PC-9 (cell line): ENCODE measurements around the gene CBLL1. TPM values are rescaled to one million over a fixed set of nuclear protein-coding genes. Genes with fewer than 3 reads are reported as not detected.

Source experiments
- Bru-seq: library from RNA; stranded (reverse); fragments of 400-500 nt; gene quantifications from one replicate; lab custom pipeline; 2021; lab: Mats Ljungman, UMichigan
- BruChase-seq, 2 experiments: library from RNA; stranded (reverse); fragments of 400-500 nt; gene quantifications; one replicate each; lab custom pipeline; 2021; lab: Mats Ljungman, UMichigan
- BruUV-seq: library from RNA; stranded (reverse); fragments of 400-500 nt; replicated peaks from 2 replicates; lab custom pipeline; 2021; lab: Mats Ljungman, UMichigan
- CTCF ChIA-PET: fragments of 300-600 bp; sonication (Branson Sonifier 250); formaldehyde crosslinking; loops from one replicate; lab custom pipeline; 2022; ENCODE audit warnings: antibody characterized with exemption; lab: Charles Lee
- POLR2A ChIA-PET: fragments of 300-600 bp; sonication (Branson Sonifier 250); formaldehyde crosslinking; loops from one replicate; lab custom pipeline; 2022; ENCODE audit warnings: antibody characterized with exemption; ENCODE audit not compliant: unreplicated experiment; lab: Charles Lee
- DNase-seq, 2 experiments: peaks; one replicate each; pipeline versions ENCODE4 v3.0.0 to v3.0.0-alpha.2; 2015 to 2022; ENCODE audit warnings: mixed read lengths in 1 of 2
- H2AFZ ChIP-seq: fragments of 200-600 bp; sonication (generic); 2 replicates; pipeline ENCODE4 v1.8.1; 2017; ENCODE audit warnings: antibody characterized with exemption
- H3F3A ChIP-seq: fragments of 200-600 bp; sonication (generic); 2 replicates; pipeline ENCODE4 v1.8.1; 2017; ENCODE audit warnings: antibody characterized with exemption, mild to moderate bottlenecking, low read depth; ENCODE audit not compliant: insufficient read depth
- H3K27ac ChIP-seq: fragments of 200-600 bp; sonication (generic); 2 replicates; pipeline ENCODE4 v1.6.1; 2016; ENCODE audit warnings: mixed run types
- H3K27me3 ChIP-seq: fragments of 200-600 bp; sonication (generic); 2 replicates; pipeline ENCODE4 v1.6.1; 2016; ENCODE audit warnings: low read depth, mixed run types; ENCODE audit not compliant: insufficient read depth
- H3K36me3 ChIP-seq: fragments of 200-600 bp; sonication (generic); 2 replicates; pipeline ENCODE4 v1.6.1; 2016; ENCODE audit warnings: low read depth, mixed run types
- H3K4me1 ChIP-seq: fragments of 200-600 bp; sonication (generic); replicated peaks from 2 replicates; pipeline ENCODE4 v1.6.1; 2016; ENCODE audit warnings: mixed run types; ENCODE audit not compliant: insufficient read depth
- H3K4me2 ChIP-seq: fragments of 200-600 bp; sonication (generic); 2 replicates; pipeline ENCODE4 v1.6.1; 2017; ENCODE audit warnings: mixed run types
- H3K4me3 ChIP-seq: fragments of 200-600 bp; sonication (generic); 2 replicates; pipeline ENCODE4 v1.6.1; 2016; ENCODE audit warnings: mixed run types
- H3K79me2 ChIP-seq: fragments of 200-600 bp; sonication (generic); 2 replicates; pipeline ENCODE4 v1.6.1; 2017; ENCODE audit warnings: low read depth, mixed run types
- H3K9me2 ChIP-seq: fragments of 200-600 bp; sonication (generic); 2 replicates; pipeline ENCODE4 v1.8.1; 2017; ENCODE audit warnings: mild to moderate bottlenecking; ENCODE audit not compliant: insufficient read depth
- H3K9me3 ChIP-seq: fragments of 200-600 bp; sonication (generic); 2 replicates; pipeline ENCODE4 v1.8.1; 2016; ENCODE audit warnings: low read depth; ENCODE audit not compliant: insufficient read depth
- H4K20me1 ChIP-seq: fragments of 200-600 bp; sonication (generic); 2 replicates; pipeline ENCODE4 v1.8.1; 2017; ENCODE audit not compliant: insufficient read depth
- CTCF ChIP-seq: fragments of 200-600 bp; sonication (generic); conservative IDR thresholded peaks from 2 replicates; pipeline ENCODE4 v1.6.1; 2017; ENCODE audit warnings: mixed run types, antibody characterized with exemption, mild to moderate bottlenecking, moderate library complexity
- EZH2 ChIP-seq: fragments of 200-600 bp; sonication (generic); IDR thresholded peaks from 2 replicates; pipeline ENCODE4 v1.8.0; 2017; ENCODE audit warnings: antibody characterized with exemption, low read depth
- intact Hi-C: fragments of 100-400 bp; cut with micrococcal nuclease; formaldehyde crosslinking; loops from one replicate; pipeline ENCODE4 v1.10.0; 2022; ENCODE audit not compliant: unreplicated experiment
- long read RNA-seq: library from polyadenylated mRNA; stranded (forward); transcript quantifications from one replicate; pipeline ENCODE4 v2.0.0, GENCODE V29; 2022
- total RNA-seq: library from RNA; stranded (reverse); gene quantifications from 2 replicates; pipeline ENCODE4 v1.2.3, GENCODE V29; 2021

The CBLL1 gene
- total RNA-seq = 24.5 and 31.3 TPM in 2 replicates
- Bru-seq, nascent RNA = percentile 97 among the genes with signal in this experiment
- BruChase-seq, experiment 1, labeled RNA remaining after a 2-hour chase = percentile 96 among the genes with signal in this experiment
- BruChase-seq, experiment 2, labeled RNA remaining after a 6-hour chase = percentile 89 among the genes with signal in this experiment
- long read RNA-seq, full-length matches to known transcripts = 17 of 24 reads
- long read RNA-seq, partial matches to known transcripts = 1 of 24 reads
- long read RNA-seq, other reads (novel, unspliced or antisense) = 6 of 24 reads

DNA sequence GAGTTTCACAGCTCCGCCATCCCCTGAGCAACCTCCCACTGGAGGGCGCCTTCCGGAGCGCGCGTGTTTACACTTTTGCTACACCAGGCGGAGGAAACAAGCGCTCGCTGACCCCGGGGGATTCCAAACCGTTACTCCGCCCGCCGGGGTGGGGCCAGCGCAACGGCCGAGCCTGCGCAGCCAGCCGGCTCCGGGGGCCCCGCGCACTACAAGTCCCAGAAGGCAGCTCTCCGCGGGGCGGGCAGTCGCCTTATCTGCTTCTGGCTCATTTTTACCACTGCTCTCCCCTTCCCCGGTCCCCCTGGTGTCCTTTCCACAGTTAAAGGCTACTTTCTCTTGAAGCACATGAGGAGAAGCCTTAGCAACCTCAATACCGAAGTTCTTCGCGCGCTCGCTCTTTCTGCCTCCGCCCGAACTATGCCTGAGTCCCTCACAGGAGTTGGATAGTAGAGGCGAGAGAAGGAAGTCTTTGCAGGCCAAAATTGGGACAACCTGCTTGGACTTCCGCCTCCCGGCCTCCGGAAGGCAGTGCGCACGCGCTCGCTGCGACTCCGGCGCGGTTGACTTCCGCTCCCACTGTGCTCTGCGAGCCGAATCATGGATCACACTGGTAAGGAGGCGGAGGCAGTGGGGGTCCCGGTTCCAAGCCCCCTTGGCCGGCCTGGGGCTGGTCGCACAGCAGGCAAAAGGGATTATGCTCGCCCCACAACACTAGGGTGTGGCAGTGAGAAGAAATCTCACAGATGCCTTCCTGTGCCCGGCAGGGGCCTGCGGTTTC, at the start of gene CBLL1:
Gene CBLL1 (plus strand): TSS at position 576 of the 778 bp plus-strand sequence. CDS start 22 bp downstream, at position 598.
- ChIA-PET CTCF (interaction anchor here (0.6 to 2.2 kb wide), 5 partner anchors 17 to 281 kb away, joined by 3 to 16 read pairs (median 10); no protein-coding TSS in a partner anchor), POLR2A (interaction anchor here (0.6 to 0.8 kb wide), 6 partner anchors 135 to 575 kb away, joined by 3 to 5 read pairs (median 4); partner anchors contain the start of genes DLD and HBP1)
- H3K79me2 ChIP-seq = peaks cover 48% of the 10 kb centered on the region
- H4K20me1 ChIP-seq = peaks cover 35% of the 10 kb centered on the region
- 0 out of 2 replicates have a peak, but pooled peaks cover 10% of the 10 kb centered on the region for H3K36me3 ChIP-seq
- peak within 1 kb of the TSS; percentile 94 for H2AFZ ChIP-seq
- H3K4me2 ChIP-seq = peak within 1 kb of the TSS; percentile 100
- no peak for TF ChIP-seq EZH2
- peak within 1 kb of the TSS; percentile 72 for H3K4me3 ChIP-seq
- TSS peak; percentile 79 for BruUV-seq
- peak; percentile 84 to 98 for DNase-seq
- H3K27me3 ChIP-seq = no peaks in the 10 kb centered on the region
- intact Hi-C loops = loop anchor here (1.0 to 10.0 kb wide), 7 partner anchors 131 to 751 kb away; partner anchors contain the start of gene BCAP29
- peak within 1 kb of the TSS; percentile 88 for H3K27ac ChIP-seq
- H3K9me2 ChIP-seq = no peaks in the 10 kb centered on the region
- H3F3A ChIP-seq = peaks cover 12% of the 10 kb centered on the region; the same call in 1 of the 2 replicates
- H3K9me3 ChIP-seq = no peaks in the 10 kb centered on the region
- peaks cover 24% of the 10 kb centered on the region for H3K4me1 ChIP-seq

DNA sequence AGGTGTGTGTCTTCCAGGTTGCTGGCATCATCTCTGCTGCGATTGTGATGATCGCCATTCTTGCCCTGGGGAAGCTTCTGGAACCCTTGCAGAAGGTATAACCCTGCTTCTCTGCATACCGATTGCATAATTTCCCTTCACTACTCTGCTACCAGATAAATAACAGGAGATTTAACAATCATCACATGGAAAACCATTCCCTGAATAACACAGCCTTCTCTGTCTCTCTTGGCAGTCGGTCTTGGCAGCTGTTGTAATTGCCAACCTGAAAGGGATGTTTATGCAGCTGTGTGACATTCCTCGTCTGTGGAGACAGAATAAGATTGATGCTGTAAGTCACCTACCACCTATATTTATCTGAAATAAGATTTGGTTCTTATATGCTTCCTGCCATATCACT, 49.6 kb upstream of the CBLL1 start:
- Histone ChIP-seq H3K27ac (no peak overlapping the region), H3K9me3 (no peaks in the 10 kb centered on the region), H3K4me3 (no peak overlapping the region), H3K4me1 (no peaks in the 10 kb centered on the region), H3F3A (no peaks in the 10 kb centered on the region), H3K4me2 (no peak overlapping the region), H3K27me3 (no peaks in the 10 kb centered on the region), H3K36me3 (no peaks in the 10 kb centered on the region), H3K9me2 (no peaks in the 10 kb centered on the region), H4K20me1 (no peaks in the 10 kb centered on the region), H3K79me2 (no peaks in the 10 kb centered on the region), H2AFZ (no peak overlapping the region)
- BruUV-seq = no TSS peak
- no peak for TF ChIP-seq CTCF
- TF ChIP-seq EZH2 = no peak
- DNase-seq = no peak
- intact Hi-C loops = no loop called here
- ChIA-PET POLR2A (interaction anchor here (0.6 kb wide), 2 partner anchors 12 to 189 kb away, joined by 3 to 4 read pairs; no protein-coding TSS in a partner anchor), CTCF (no interaction called here)

DNA sequence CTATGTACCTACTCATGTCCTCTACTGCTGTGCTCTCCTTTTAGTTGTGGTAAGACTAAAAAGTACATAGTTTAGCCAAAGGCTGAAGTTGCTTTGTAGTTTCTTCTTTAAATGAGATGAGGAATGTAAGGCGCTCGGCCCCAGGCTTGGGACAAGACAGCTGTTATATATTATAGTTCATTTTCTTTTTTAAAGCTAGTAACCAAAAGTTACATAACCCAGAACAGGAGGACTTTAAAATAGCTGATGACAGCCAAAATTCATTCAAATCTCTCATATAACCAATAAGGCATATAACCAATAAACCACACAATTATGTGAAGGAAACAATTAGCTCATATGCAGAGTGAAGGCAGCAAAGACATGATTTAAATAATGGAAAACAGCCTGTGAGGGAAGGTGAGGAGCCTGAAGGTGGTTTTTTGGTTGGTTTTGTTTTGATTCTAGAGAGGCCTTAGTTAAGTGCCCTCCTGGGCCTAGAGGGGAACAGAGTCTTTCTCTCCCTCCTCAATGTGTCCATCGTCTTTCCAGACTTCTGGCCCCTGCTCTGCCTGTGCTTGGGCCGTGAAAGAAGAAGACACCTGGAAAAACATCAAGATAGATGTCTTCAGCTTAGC, 47.5 kb upstream of the CBLL1 start:
- no peaks in the 10 kb centered on the region for H3F3A ChIP-seq
- no peaks in the 10 kb centered on the region for H3K9me2 ChIP-seq
- no peaks in the 10 kb centered on the region for H3K79me2 ChIP-seq
- intact Hi-C loops = no loop called here
- ChIA-PET CTCF (interaction anchor here (0.5 kb wide), 1 partner anchor 178 kb away, joined by 3 read pairs; no protein-coding TSS in a partner anchor), POLR2A (interaction anchor here (0.6 kb wide), 1 partner anchor 202 kb away, joined by 6 read pairs; no protein-coding TSS in a partner anchor)
- BruUV-seq = no TSS peak
- no peak for TF ChIP-seq CTCF
- TF ChIP-seq EZH2 = no peak
- no peak for DNase-seq
- H3K4me1 ChIP-seq = no peaks in the 10 kb centered on the region
- H3K27ac ChIP-seq = no peak overlapping the region
- H3K36me3 ChIP-seq = no peaks in the 10 kb centered on the region
- no peak overlapping the region for H3K4me2 ChIP-seq
- no peaks in the 10 kb centered on the region for H3K9me3 ChIP-seq
- H3K27me3 ChIP-seq = no peaks in the 10 kb centered on the region
- H3K4me3 ChIP-seq = no peak overlapping the region
- H2AFZ ChIP-seq = no peak overlapping the region
- H4K20me1 ChIP-seq = no peaks in the 10 kb centered on the region
